A549 (cell line): ENCODE results near the gene SORD.
"Not testable (repeated sequence)": the region's sequence is repeated elsewhere in the genome, so short reads cannot be mapped to it uniquely, and the experiment has no call there.

ENCODE experiments used
- BHLHE40 ChIP-seq: IDR thresholded peaks from 2 replicates; pipeline ENCODE4 v1.6.1; 2012; ENCODE audit warnings: low read depth, low read length, inconsistent platforms
- CEBPB ChIP-seq, 2 experiments: fragments of >200 bp in 1 of 2; sonication (Bioruptor Twin) in 1 of 2; formaldehyde crosslinking in 1 of 2; IDR thresholded peaks; 2 replicates each; pipeline ENCODE4 v1.6.1; 2012 to 2016
- EP300 ChIP-seq, 2 experiments: fragments of >200 bp; sonication (Bioruptor Twin); formaldehyde crosslinking; IDR thresholded peaks; 2 replicates in 1 of 2; 3 replicates in 1 of 2; pipeline ENCODE4 v1.6.1; 2016 to 2017
- KDM1A ChIP-seq: fragments of 200-600 bp; sonication (generic); IDR thresholded peaks from 2 replicates; pipeline ENCODE4 v1.6.1; 2016; ENCODE audit warnings: low read depth, mild to moderate bottlenecking
- PHF8 ChIP-seq: fragments of 200-600 bp; sonication (generic); IDR thresholded peaks from 2 replicates; pipeline ENCODE4 v1.6.1; 2016; ENCODE audit warnings: low read depth, mild to moderate bottlenecking, antibody characterized with exemption, moderate library complexity, borderline replicate concordance
- POLR2A ChIP-seq: IDR thresholded peaks from 2 replicates; pipeline ENCODE4 v1.6.1; 2012; ENCODE audit warnings: mild to moderate bottlenecking, low read length
- RAD21 ChIP-seq, 2 experiments: fragments of >200 bp in 1 of 2; sonication (Bioruptor Twin) in 1 of 2; formaldehyde crosslinking in 1 of 2; IDR thresholded peaks in 1 of 2; conservative IDR thresholded peaks in 1 of 2; 2 replicates in 1 of 2; 3 replicates in 1 of 2; pipeline ENCODE4 v1.6.1; 2012 to 2018; ENCODE audit warnings: inconsistent platforms in 1 of 2
- RCOR1 ChIP-seq: fragments of 150-350 bp; IDR thresholded peaks from 2 replicates; pipeline ENCODE4 v1.6.1; 2014; ENCODE audit warnings: antibody characterized with exemption, low read length, low read depth
- SMC3 ChIP-seq: fragments of >200 bp; sonication (Bioruptor Twin); formaldehyde crosslinking; IDR thresholded peaks from 3 replicates; pipeline ENCODE4 v1.6.1; 2018; ENCODE audit warnings: inconsistent platforms
- SREBF2 ChIP-seq: fragments of 450-650 bp; IDR thresholded peaks from 2 replicates; pipeline ENCODE4 v1.6.1; 2014; ENCODE audit warnings: mild to moderate bottlenecking, moderate library complexity
- ZSCAN20 ChIP-seq: fragments of 250-450 bp; sonication (Bioruptor Pico); IDR thresholded peaks from 2 replicates; pipeline ENCODE4 v1.8.0; 2022; ENCODE audit warnings: mild to moderate bottlenecking, moderate library complexity
- TF ChIP-seq, protein P1 (sequence below): fragments of >200 bp; sonication (Bioruptor Twin); formaldehyde crosslinking; IDR thresholded peaks from 3 replicates; pipeline ENCODE4 v1.5.1; 2016
- TF ChIP-seq, protein P2 (sequence below): fragments of 200-600 bp; sonication (generic); IDR thresholded peaks from 2 replicates; pipeline ENCODE4 v1.6.1; 2016; ENCODE audit warnings: antibody characterized with exemption, mild to moderate bottlenecking, moderate library complexity
- TF ChIP-seq, protein P3 (sequence below): IDR thresholded peaks from 2 replicates; pipeline ENCODE4 v1.6.1; 2012

DNA sequence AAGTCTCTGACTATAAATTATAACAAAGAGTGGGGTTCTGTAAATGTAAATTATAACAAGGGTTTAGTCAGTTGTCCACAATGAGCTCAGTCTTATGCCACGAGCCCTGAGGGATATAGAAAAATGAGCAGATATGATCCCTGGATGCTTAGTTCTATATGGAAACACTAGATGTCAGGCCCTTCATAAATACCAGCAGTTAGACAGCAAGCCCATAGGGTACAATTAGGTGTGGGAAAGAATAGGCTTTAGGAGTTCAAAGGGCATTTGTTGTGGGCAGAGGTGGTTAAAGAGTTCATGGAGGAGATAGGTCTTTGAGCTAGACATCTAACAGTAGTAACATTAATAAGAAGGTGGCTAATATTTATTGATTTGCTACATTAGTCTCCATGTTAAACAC lies 21.3 kb downstream of the SORD start:
- TF ChIP-seq, protein P1, sequence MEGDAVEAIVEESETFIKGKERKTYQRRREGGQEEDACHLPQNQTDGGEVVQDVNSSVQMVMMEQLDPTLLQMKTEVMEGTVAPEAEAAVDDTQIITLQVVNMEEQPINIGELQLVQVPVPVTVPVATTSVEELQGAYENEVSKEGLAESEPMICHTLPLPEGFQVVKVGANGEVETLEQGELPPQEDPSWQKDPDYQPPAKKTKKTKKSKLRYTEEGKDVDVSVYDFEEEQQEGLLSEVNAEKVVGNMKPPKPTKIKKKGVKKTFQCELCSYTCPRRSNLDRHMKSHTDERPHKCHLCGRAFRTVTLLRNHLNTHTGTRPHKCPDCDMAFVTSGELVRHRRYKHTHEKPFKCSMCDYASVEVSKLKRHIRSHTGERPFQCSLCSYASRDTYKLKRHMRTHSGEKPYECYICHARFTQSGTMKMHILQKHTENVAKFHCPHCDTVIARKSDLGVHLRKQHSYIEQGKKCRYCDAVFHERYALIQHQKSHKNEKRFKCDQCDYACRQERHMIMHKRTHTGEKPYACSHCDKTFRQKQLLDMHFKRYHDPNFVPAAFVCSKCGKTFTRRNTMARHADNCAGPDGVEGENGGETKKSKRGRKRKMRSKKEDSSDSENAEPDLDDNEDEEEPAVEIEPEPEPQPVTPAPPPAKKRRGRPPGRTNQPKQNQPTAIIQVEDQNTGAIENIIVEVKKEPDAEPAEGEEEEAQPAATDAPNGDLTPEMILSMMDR, result not testable (repeated sequence)
- TF ChIP-seq SREBF2; POLR2A; CEBPB (IDR thresholded peaks at IDR 0.05); EP300 (IDR thresholded peaks at IDR 0.05); RCOR1; SMC3; KDM1A; PHF8; ZSCAN20; BHLHE40; RAD21 (conservative IDR thresholded peaks at IDR 0.05 in 1 of 2, IDR thresholded peaks at IDR 0.05 in 1 of 2): not testable (repeated sequence)
- TF ChIP-seq, protein P2, sequence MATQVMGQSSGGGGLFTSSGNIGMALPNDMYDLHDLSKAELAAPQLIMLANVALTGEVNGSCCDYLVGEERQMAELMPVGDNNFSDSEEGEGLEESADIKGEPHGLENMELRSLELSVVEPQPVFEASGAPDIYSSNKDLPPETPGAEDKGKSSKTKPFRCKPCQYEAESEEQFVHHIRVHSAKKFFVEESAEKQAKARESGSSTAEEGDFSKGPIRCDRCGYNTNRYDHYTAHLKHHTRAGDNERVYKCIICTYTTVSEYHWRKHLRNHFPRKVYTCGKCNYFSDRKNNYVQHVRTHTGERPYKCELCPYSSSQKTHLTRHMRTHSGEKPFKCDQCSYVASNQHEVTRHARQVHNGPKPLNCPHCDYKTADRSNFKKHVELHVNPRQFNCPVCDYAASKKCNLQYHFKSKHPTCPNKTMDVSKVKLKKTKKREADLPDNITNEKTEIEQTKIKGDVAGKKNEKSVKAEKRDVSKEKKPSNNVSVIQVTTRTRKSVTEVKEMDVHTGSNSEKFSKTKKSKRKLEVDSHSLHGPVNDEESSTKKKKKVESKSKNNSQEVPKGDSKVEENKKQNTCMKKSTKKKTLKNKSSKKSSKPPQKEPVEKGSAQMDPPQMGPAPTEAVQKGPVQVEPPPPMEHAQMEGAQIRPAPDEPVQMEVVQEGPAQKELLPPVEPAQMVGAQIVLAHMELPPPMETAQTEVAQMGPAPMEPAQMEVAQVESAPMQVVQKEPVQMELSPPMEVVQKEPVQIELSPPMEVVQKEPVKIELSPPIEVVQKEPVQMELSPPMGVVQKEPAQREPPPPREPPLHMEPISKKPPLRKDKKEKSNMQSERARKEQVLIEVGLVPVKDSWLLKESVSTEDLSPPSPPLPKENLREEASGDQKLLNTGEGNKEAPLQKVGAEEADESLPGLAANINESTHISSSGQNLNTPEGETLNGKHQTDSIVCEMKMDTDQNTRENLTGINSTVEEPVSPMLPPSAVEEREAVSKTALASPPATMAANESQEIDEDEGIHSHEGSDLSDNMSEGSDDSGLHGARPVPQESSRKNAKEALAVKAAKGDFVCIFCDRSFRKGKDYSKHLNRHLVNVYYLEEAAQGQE, result not testable (repeated sequence)
- TF ChIP-seq, protein P3, sequence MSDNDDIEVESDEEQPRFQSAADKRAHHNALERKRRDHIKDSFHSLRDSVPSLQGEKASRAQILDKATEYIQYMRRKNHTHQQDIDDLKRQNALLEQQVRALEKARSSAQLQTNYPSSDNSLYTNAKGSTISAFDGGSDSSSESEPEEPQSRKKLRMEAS, result not testable (repeated sequence)
